Testis (tissue), 3 donors: ENCODE measurements around the gene TXLNA. TPM values are rescaled to one million over a fixed set of nuclear protein-coding genes. Genes with fewer than 3 reads are reported as not detected.

Experiments used
- DNase-seq: peaks from one replicate; pipeline ENCODE4 v3.0.0-alpha.2; 2019
- H3K27ac ChIP-seq, 2 donors: fragments of 200-600 bp; sonication (generic); one replicate each; pipeline ENCODE4 v1.5.1; 2019
- H3K27me3 ChIP-seq: fragments of 200-600 bp; sonication (generic); one replicate; pipeline ENCODE4 v1.5.1; 2019
- H3K36me3 ChIP-seq: fragments of 200-600 bp; sonication (generic); one replicate; pipeline ENCODE4 v1.5.1; 2017; ENCODE audit warnings: low read depth; ENCODE audit errors: missing control alignments
- H3K4me1 ChIP-seq: fragments of 200-600 bp; sonication (generic); one replicate; pipeline ENCODE4 v1.5.1; 2019
- H3K4me3 ChIP-seq, 2 donors: fragments of 200-600 bp; sonication (generic); one replicate each; pipeline ENCODE4 v1.5.1; 2017 to 2019
- H3K9me3 ChIP-seq: fragments of 200-600 bp; sonication (generic); one replicate; pipeline ENCODE4 v1.5.1; 2017
- POLR2A ChIP-seq: fragments of 450-650 bp; IDR thresholded peaks from one replicate; pipeline ENCODE4 v1.6.1; 2017; ENCODE audit warnings: antibody characterized with exemption, mild to moderate bottlenecking, moderate library complexity
- WGBS, 2 donors: methylation state at CpG; one replicate each; pipeline ENCODE4 v1.1.5; 2018; 5-methylcytosine and 5-hydroxymethylcytosine counted together
- intact Hi-C: fragments of 100-400 bp; cut with DNase I; formaldehyde crosslinking; loops from one replicate; pipeline ENCODE4 v1.15.1; 2023; ENCODE audit warnings: low total_unique reads
- polyA plus RNA-seq: library from polyadenylated mRNA; stranded (reverse); fragments of 350-450 nt; fragmentation: Illumina TruSeq; extraction: RNeasy Lipid Tissue Mini Kit (QIAGEN cat#74804); gene quantifications from one replicate; pipeline ENCODE4 v1.2.3, GENCODE V29; 2014; ENCODE audit warnings: low read depth, low replicate concordance; ENCODE audit not compliant: insufficient read depth
- total RNA-seq, 2 donors: library from RNA; depleted of rRNA; stranded (reverse); fragments of >200 nt; gene quantifications; one replicate each; pipeline ENCODE4 v1.2.3, GENCODE V29; 2016
- TF ChIP-seq, protein P1 (sequence below), 3 experiments: fragments of 450-650 bp in 2 of 3; fragments of 200-600 bp in 1 of 3; sonication (generic) in 1 of 3; IDR thresholded peaks; one replicate each; pipeline ENCODE4 v1.5.1; 2016 to 2019; ENCODE audit warnings: antibody characterized with exemption in 3 of 3, mild to moderate bottlenecking in 2 of 3, moderate library complexity in 1 of 3

TXLNA gene
- total and polyA plus RNA-seq, 3 donors from 2014 or later = 52.6 to 69.2 (median 67.6) TPM

- no peak for TF ChIP-seq POLR2A
- TF ChIP-seq, protein P1, sequence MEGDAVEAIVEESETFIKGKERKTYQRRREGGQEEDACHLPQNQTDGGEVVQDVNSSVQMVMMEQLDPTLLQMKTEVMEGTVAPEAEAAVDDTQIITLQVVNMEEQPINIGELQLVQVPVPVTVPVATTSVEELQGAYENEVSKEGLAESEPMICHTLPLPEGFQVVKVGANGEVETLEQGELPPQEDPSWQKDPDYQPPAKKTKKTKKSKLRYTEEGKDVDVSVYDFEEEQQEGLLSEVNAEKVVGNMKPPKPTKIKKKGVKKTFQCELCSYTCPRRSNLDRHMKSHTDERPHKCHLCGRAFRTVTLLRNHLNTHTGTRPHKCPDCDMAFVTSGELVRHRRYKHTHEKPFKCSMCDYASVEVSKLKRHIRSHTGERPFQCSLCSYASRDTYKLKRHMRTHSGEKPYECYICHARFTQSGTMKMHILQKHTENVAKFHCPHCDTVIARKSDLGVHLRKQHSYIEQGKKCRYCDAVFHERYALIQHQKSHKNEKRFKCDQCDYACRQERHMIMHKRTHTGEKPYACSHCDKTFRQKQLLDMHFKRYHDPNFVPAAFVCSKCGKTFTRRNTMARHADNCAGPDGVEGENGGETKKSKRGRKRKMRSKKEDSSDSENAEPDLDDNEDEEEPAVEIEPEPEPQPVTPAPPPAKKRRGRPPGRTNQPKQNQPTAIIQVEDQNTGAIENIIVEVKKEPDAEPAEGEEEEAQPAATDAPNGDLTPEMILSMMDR (IDR thresholded peaks at IDR 0.05) = no peak
- H3K27me3 ChIP-seq = no peaks in the 10 kb centered on the region
- H3K4me3 ChIP-seq = no peak overlapping the region
- no peaks in the 10 kb centered on the region for H3K36me3 ChIP-seq
- DNase-seq = peak; percentile 71
- H3K4me1 ChIP-seq = peaks cover 38% of the 10 kb centered on the region
- intact Hi-C loops = no loop called here
- H3K9me3 ChIP-seq = no peaks in the 10 kb centered on the region
- H3K27ac ChIP-seq = peak overlapping the region; percentile 87 to 92
- WGBS, 2 donors = 40 to 72% methylated on average over 2 to 7 of the region's 7 CpGs
Observed at GRCh38 chr1:32234792-32235191, 55.3 kb downstream of the TXLNA start.

GRCh38 chr1:32239337-32239736 lies 59.9 kb downstream of the TXLNA start:
- Histone ChIP-seq H3K36me3 (no peaks in the 10 kb centered on the region), H3K9me3 (no peaks in the 10 kb centered on the region), H3K27ac (peak overlapping the region in 1 of 2 donors; percentile 87), H3K4me1 (peaks cover 49% of the 10 kb centered on the region), H3K4me3 (no peak overlapping the region), H3K27me3 (no peaks in the 10 kb centered on the region)
- DNase-seq = peak; percentile 21
- intact Hi-C loops = no loop called here
- WGBS, 2 donors = 30 to 40% methylated on average over 4 of the region's 4 CpGs
- TF ChIP-seq POLR2A = no peak
- TF ChIP-seq, protein P1 (IDR thresholded peaks at IDR 0.05) = no peak

DNA sequence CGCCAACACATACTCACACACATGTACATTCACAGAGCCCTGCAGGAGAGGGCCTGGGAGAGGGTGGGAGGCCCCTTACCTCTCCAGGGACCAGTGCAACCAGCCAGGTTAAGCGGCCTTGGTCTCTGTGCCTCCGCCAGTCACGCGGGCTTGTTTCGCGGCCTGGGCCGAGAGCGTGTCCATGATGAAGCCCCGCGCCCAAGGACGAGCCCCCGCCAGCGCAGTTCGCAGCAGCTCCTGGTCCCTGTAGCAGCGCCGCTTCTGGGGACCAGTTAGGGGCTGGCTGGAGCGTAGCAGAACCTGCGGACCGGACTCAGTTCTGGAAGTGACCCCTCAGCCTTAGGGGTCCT lies 60.3 kb downstream of the TXLNA start:
- TF ChIP-seq, protein P1 (IDR thresholded peaks at IDR 0.05) = no peak
- TF ChIP-seq POLR2A = no peak
- H3K27me3 ChIP-seq = no peaks in the 10 kb centered on the region
- intact Hi-C loops = loop anchor here (10.0 kb wide), 1 partner anchor 95 kb away; the partner anchor contains the start of gene MARCKSL1
- H3K36me3 ChIP-seq = no peaks in the 10 kb centered on the region
- H3K27ac ChIP-seq = peak overlapping the region; percentile 74 to 87
- peak; percentile 35 for DNase-seq
- H3K9me3 ChIP-seq = no peaks in the 10 kb centered on the region
- H3K4me1 ChIP-seq = peaks cover 44% of the 10 kb centered on the region
- peak overlapping the region; percentile 47 to 80 for H3K4me3 ChIP-seq
- WGBS, 2 donors = 33 to 49% methylated on average over 17 to 18 of the region's 20 CpGs

- WGBS, 2 donors = 2 to 3% methylated on average over 26 to 62 of the region's 62 CpGs
- peak; percentile 6 for TF ChIP-seq POLR2A
- TF ChIP-seq, protein P1 (IDR thresholded peaks at IDR 0.05) = peak in 1 of 3 experiments; percentile 2
- no peaks in the 10 kb centered on the region for H3K27me3 ChIP-seq
- H3K4me3 ChIP-seq = peak overlapping the region; percentile 47 to 80
- intact Hi-C loops = loop anchor here (10.0 kb wide), 1 partner anchor 94 kb away; the partner anchor contains the start of gene MARCKSL1
- peaks cover 39% of the 10 kb centered on the region for H3K4me1 ChIP-seq
- DNase-seq = peak; percentile 72
- H3K9me3 ChIP-seq = no peaks in the 10 kb centered on the region
- no peaks in the 10 kb centered on the region for H3K36me3 ChIP-seq
- peak overlapping the region; percentile 74 to 87 for H3K27ac ChIP-seq
Observed at GRCh38 chr1:32240140-32240951, 60.9 kb downstream of the TXLNA start.
